ENCODE data around the gene FAM89B.
"Not testable (repeated sequence)": the region's sequence is repeated elsewhere in the genome, so short reads cannot be mapped to it uniquely, and the experiment has no call there.

Gene FAM89B

GRCh38 chr11:65572356-65573051 is at the start of gene FAM89B:
TSS of gene FAM89B (plus strand) at chr11:65572538. CDS start at chr11:65572670, 132 bp downstream.
- peak; percentile 75 for DNase-seq (ENCODE audit: low read depth)

GRCh38 chr11:65522718-65523630 is 49.4 kb upstream of the FAM89B start:
- DNase-seq (ENCODE audit: low read depth), result not testable (repeated sequence)

- not testable (repeated sequence) for DNase-seq (ENCODE audit: low read depth)
These were observed 48.7 kb upstream of the FAM89B start for GRCh38 chr11:65523631-65523968.

- DNase-seq (ENCODE audit: low read depth), result no peak
These were observed 48.2 kb upstream of the FAM89B start for GRCh38 chr11:65524014-65524740.

- peak; percentile 74 for DNase-seq (ENCODE audit: low read depth)
These were observed 47.4 kb upstream of the FAM89B start, which contains the start of gene SCYL1 for GRCh38 chr11:65524741-65525545. TSS of gene SCYL1 (plus strand) at chr11:65525083. CDS start at chr11:65525154, 71 bp downstream.

GRCh38 chr11:65525546-65526480 is 46.5 kb upstream of the FAM89B start:
- no peak for DNase-seq (ENCODE audit: low read depth)

- DNase-seq (ENCODE audit: low read depth), result no peak
These were observed 45.6 kb upstream of the FAM89B start for GRCh38 chr11:65526744-65527143.

- DNase-seq (ENCODE audit: low read depth), result no peak
These were observed 43.5 kb upstream of the FAM89B start for GRCh38 chr11:65528819-65529350.

GRCh38 chr11:65529475-65530156 is 42.7 kb upstream of the FAM89B start:
- DNase-seq (ENCODE audit: low read depth), result no peak

GRCh38 chr11:65530157-65530496 is 42.2 kb upstream of the FAM89B start:
- no peak for DNase-seq (ENCODE audit: low read depth)

GRCh38 chr11:65532388-65533064 is 39.8 kb upstream of the FAM89B start:
- no peak for DNase-seq (ENCODE audit: low read depth)

GRCh38 chr11:65535102-65535501 is 37.2 kb upstream of the FAM89B start:
- no peak for DNase-seq (ENCODE audit: low read depth)

- DNase-seq (ENCODE audit: low read depth), result no peak
These were observed 35.7 kb upstream of the FAM89B start for GRCh38 chr11:65536412-65537295.

GRCh38 chr11:65537296-65537597 is 35.1 kb upstream of the FAM89B start:
- DNase-seq (ENCODE audit: low read depth), result no peak

- DNase-seq (ENCODE audit: low read depth), result no peak
These were observed 34.6 kb upstream of the FAM89B start for GRCh38 chr11:65537620-65538231.

GRCh38 chr11:65538232-65538914 is 34.0 kb upstream of the FAM89B start:
- DNase-seq (ENCODE audit: low read depth), result no peak

Data from activated gamma-delta T cell treated with anti-CD3 and anti-CD28 coated beads, Interleukin-2, amount 50 U/mL, for 16 hours (primary cell).